Measurements from ENCODE around the gene DUSP10. TPM values are rescaled to one million over a fixed set of nuclear protein-coding genes. Genes with fewer than 3 reads are reported as not detected.

The DUSP10 gene
- total RNA-seq, 4 donors from 2014 or later, result 2.9 to 7.0 (median 5.9) TPM

GRCh38 chr1:221729771-221730330 lies 12.0 kb downstream of the DUSP10 start:
- TF ChIP-seq POLR2A (IDR thresholded peaks at IDR 0.05), result no peak
- TF ChIP-seq, protein P1, sequence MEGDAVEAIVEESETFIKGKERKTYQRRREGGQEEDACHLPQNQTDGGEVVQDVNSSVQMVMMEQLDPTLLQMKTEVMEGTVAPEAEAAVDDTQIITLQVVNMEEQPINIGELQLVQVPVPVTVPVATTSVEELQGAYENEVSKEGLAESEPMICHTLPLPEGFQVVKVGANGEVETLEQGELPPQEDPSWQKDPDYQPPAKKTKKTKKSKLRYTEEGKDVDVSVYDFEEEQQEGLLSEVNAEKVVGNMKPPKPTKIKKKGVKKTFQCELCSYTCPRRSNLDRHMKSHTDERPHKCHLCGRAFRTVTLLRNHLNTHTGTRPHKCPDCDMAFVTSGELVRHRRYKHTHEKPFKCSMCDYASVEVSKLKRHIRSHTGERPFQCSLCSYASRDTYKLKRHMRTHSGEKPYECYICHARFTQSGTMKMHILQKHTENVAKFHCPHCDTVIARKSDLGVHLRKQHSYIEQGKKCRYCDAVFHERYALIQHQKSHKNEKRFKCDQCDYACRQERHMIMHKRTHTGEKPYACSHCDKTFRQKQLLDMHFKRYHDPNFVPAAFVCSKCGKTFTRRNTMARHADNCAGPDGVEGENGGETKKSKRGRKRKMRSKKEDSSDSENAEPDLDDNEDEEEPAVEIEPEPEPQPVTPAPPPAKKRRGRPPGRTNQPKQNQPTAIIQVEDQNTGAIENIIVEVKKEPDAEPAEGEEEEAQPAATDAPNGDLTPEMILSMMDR (IDR thresholded peaks at IDR 0.05 in 4 of 5, conservative IDR thresholded peaks at IDR 0.05 in 1 of 5), result no peak
- H3K27me3 ChIP-seq, result no peaks in the 10 kb centered on the region
- peaks cover 67 to 84% of the 10 kb centered on the region in 2 donors for H3K4me1 ChIP-seq
- no peaks in the 10 kb centered on the region for H3K36me3 ChIP-seq
- H3K27ac ChIP-seq, result peak overlapping the region; percentile 48 to 78 (median 69)
- in situ Hi-C loops (cut with MboI; ENCODE audit: low sequenced_read_pairs in 4 of 4), result loop anchor here (25.0 kb wide), 3 partner anchors 168 to 907 kb away; no protein-coding TSS in a partner anchor
- peak overlapping the region in 3 of 4 donors; percentile 7 to 32 (median 21) for H3K4me3 ChIP-seq
- no peaks in the 10 kb centered on the region for H3K9me3 ChIP-seq
- DNase-seq (no peak), ATAC-seq (no peak)
- intact Hi-C loops (cut with DNase I; ENCODE audit: low total_unique reads), result no loop called here

DNA sequence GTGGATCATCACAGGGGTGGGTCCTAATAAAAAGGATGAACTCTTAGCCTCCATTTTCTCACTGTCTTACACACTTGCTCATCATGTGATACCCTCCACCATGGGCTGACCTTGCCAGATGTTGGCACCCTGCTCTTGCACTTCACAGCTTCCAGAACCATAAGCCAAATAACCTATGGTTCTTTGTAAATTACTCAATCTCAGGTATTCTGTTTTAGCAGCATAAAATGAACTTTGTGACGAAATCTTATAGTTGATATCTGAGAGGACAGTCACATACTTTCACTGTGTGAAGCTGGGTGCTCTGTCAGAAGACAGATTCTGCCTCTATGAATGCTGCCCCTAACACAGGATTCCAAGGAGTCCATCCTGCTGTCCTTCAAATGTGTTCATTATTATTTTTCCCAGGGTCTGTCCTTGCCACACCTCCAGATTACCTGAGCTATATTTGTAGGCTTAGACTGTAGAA lies 13.8 kb downstream of the DUSP10 start:
- H3K4me1 ChIP-seq, result peaks cover 66 to 84% of the 10 kb centered on the region in 2 donors

GRCh38 chr1:221727146-221728036 lies 14.5 kb downstream of the DUSP10 start:
- Histone ChIP-seq H3K36me3 (no peaks in the 10 kb centered on the region), H3K9me3 (no peaks in the 10 kb centered on the region), H3K27me3 (no peaks in the 10 kb centered on the region), H3K27ac (peak overlapping the region; percentile 48 to 78 (median 69)), H3K4me3 (no peak overlapping the region), H3K4me1 (peaks cover 66 to 81% of the 10 kb centered on the region in 2 donors)
- in situ Hi-C loops (cut with MboI; ENCODE audit: low sequenced_read_pairs in 4 of 4), result loop anchor here (25.0 kb wide), 3 partner anchors 165 to 910 kb away; no protein-coding TSS in a partner anchor
- DNase-seq, result no peak
- TF ChIP-seq, protein P1 (IDR thresholded peaks at IDR 0.05 in 4 of 5, conservative IDR thresholded peaks at IDR 0.05 in 1 of 5), result no peak
- no peak for TF ChIP-seq POLR2A (IDR thresholded peaks at IDR 0.05)
- no peak for ATAC-seq
- intact Hi-C loops (cut with DNase I; ENCODE audit: low total_unique reads), result no loop called here

More for the DNA sequence above, 13.8 kb downstream of the DUSP10 start:
- peak overlapping the region; percentile 48 to 78 (median 69) for H3K27ac ChIP-seq
- in situ Hi-C loops (cut with MboI; ENCODE audit: low sequenced_read_pairs in 4 of 4), result loop anchor here (25.0 kb wide), 3 partner anchors 166 to 909 kb away; no protein-coding TSS in a partner anchor
- H3K27me3 ChIP-seq, result no peaks in the 10 kb centered on the region
- no peak overlapping the region for H3K4me3 ChIP-seq
- DNase-seq (no peak), ATAC-seq (peak in 1 of 2 donors; percentile 20)
- TF ChIP-seq POLR2A (IDR thresholded peaks at IDR 0.05), result no peak
- TF ChIP-seq, protein P1 (IDR thresholded peaks at IDR 0.05 in 4 of 5, conservative IDR thresholded peaks at IDR 0.05 in 1 of 5), result no peak
- H3K9me3 ChIP-seq, result no peaks in the 10 kb centered on the region
- no peaks in the 10 kb centered on the region for H3K36me3 ChIP-seq
- intact Hi-C loops (cut with DNase I; ENCODE audit: low total_unique reads), result no loop called here

- ATAC-seq (peak in 1 of 2 donors; percentile 13), DNase-seq (no peak)
- Histone ChIP-seq H3K4me1 (peaks cover 63 to 81% of the 10 kb centered on the region in 2 donors), H3K36me3 (no peaks in the 10 kb centered on the region), H3K27me3 (no peaks in the 10 kb centered on the region), H3K9me3 (no peaks in the 10 kb centered on the region), H3K27ac (peak overlapping the region; percentile 56 to 78 (median 64)), H3K4me3 (no peak overlapping the region)
- intact Hi-C loops (cut with DNase I; ENCODE audit: low total_unique reads), result no loop called here
- in situ Hi-C loops (cut with MboI; ENCODE audit: low sequenced_read_pairs in 4 of 4), result loop anchor here (25.0 kb wide), 3 partner anchors 164 to 911 kb away; no protein-coding TSS in a partner anchor
- TF ChIP-seq, protein P1 (IDR thresholded peaks at IDR 0.05 in 4 of 5, conservative IDR thresholded peaks at IDR 0.05 in 1 of 5), result no peak
- TF ChIP-seq POLR2A (IDR thresholded peaks at IDR 0.05), result no peak
Observed at GRCh38 chr1:221725735-221726672, 15.9 kb downstream of the DUSP10 start.
